Measurements from ENCODE around the gene DGCR2. TPM values are rescaled to one million over a fixed set of nuclear protein-coding genes. Genes with fewer than 3 reads are reported as not detected.
A peak's percentile ranks its signal among the peaks of the same experiment; 100 is the strongest.

Gene DGCR2
- total and polyA plus RNA-seq, 4 donors, result 61.5 to 123 (median 94.6) TPM

GRCh38 chr22:19121631-19122142 is 525 bp downstream of the DGCR2 start:
- Histone ChIP-seq H3K27me3 (ENCODE audit: control insufficient read depth, insufficient read depth, low read length) (no peaks in the 10 kb centered on the region), H3K27ac (ENCODE audit: low read depth, low read length) (peak overlapping the region; percentile 89), H3K9me3 (ENCODE audit: control insufficient read depth, insufficient read depth, low read length) (no peaks in the 10 kb centered on the region), H3K4me1 (ENCODE audit: control insufficient read depth, insufficient read depth, low read length) (peaks cover 42% of the 10 kb centered on the region), H3K36me3 (ENCODE audit: control insufficient read depth, insufficient read depth, low read length) (peaks cover 14% of the 10 kb centered on the region), H3K4me3 (ENCODE audit: low read depth, low read length) (peak overlapping the region; percentile 80)
- WGBS (ENCODE audit: insufficient coverage), result 0% methylated on average over 47 of the region's 47 CpGs
- peak in 2 of 6 donors; percentile 60 to 63 for DNase-seq (ENCODE audit: low read depth in 4 of 6, low spot score in 6 of 6)

- 7% methylated on average over 15 of the region's 23 CpGs for WGBS (ENCODE audit: insufficient coverage)
- no peak for DNase-seq (ENCODE audit: low read depth in 4 of 6, low spot score in 6 of 6)
- peaks cover 48% of the 10 kb centered on the region for H3K4me1 ChIP-seq (ENCODE audit: control insufficient read depth, insufficient read depth, low read length)
These were observed 1.2 kb downstream of the DGCR2 start for GRCh38 chr22:19120829-19121630.

GRCh38 chr22:19119949-19120348 is 2.3 kb downstream of the DGCR2 start:
- no peak for DNase-seq (ENCODE audit: low read depth in 4 of 6, low spot score in 6 of 6)
- 82% methylated on average over 5 of the region's 8 CpGs for WGBS (ENCODE audit: insufficient coverage)

More at GRCh38 chr22:19120829-19121630, 1.2 kb downstream of the DGCR2 start:
- Histone ChIP-seq H3K36me3 (ENCODE audit: control insufficient read depth, insufficient read depth, low read length) (peaks cover 14% of the 10 kb centered on the region), H3K4me3 (ENCODE audit: low read depth, low read length) (peak overlapping the region; percentile 80), H3K27ac (ENCODE audit: low read depth, low read length) (no peak overlapping the region), H3K9me3 (ENCODE audit: control insufficient read depth, insufficient read depth, low read length) (no peaks in the 10 kb centered on the region), H3K27me3 (ENCODE audit: control insufficient read depth, insufficient read depth, low read length) (no peaks in the 10 kb centered on the region)

GRCh38 chr22:19118329-19118880 is 3.8 kb downstream of the DGCR2 start:
- peaks cover 63% of the 10 kb centered on the region for H3K4me1 ChIP-seq (ENCODE audit: control insufficient read depth, insufficient read depth, low read length)
- no peak overlapping the region for H3K27ac ChIP-seq (ENCODE audit: low read depth, low read length)
- H3K27me3 ChIP-seq (ENCODE audit: control insufficient read depth, insufficient read depth, low read length), result no peaks in the 10 kb centered on the region

More at GRCh38 chr22:19119949-19120348, 2.3 kb downstream of the DGCR2 start:
- Histone ChIP-seq H3K4me1 (ENCODE audit: control insufficient read depth, insufficient read depth, low read length) (peaks cover 54% of the 10 kb centered on the region), H3K9me3 (ENCODE audit: control insufficient read depth, insufficient read depth, low read length) (no peaks in the 10 kb centered on the region), H3K36me3 (ENCODE audit: control insufficient read depth, insufficient read depth, low read length) (peaks cover 19% of the 10 kb centered on the region), H3K4me3 (ENCODE audit: low read depth, low read length) (no peak overlapping the region), H3K27ac (ENCODE audit: low read depth, low read length) (no peak overlapping the region), H3K27me3 (ENCODE audit: control insufficient read depth, insufficient read depth, low read length) (no peaks in the 10 kb centered on the region)

GRCh38 chr22:19117111-19117512 is 5.1 kb downstream of the DGCR2 start:
- Histone ChIP-seq H3K4me1 (ENCODE audit: control insufficient read depth, insufficient read depth, low read length) (peaks cover 56% of the 10 kb centered on the region), H3K27ac (ENCODE audit: low read depth, low read length) (no peak overlapping the region)

More at GRCh38 chr22:19118329-19118880, 3.8 kb downstream of the DGCR2 start:
- no peak for DNase-seq (ENCODE audit: low read depth in 4 of 6, low spot score in 6 of 6)
- H3K9me3 ChIP-seq (ENCODE audit: control insufficient read depth, insufficient read depth, low read length), result no peaks in the 10 kb centered on the region
- H3K4me3 ChIP-seq (ENCODE audit: low read depth, low read length), result no peak overlapping the region
- peaks cover 21% of the 10 kb centered on the region for H3K36me3 ChIP-seq (ENCODE audit: control insufficient read depth, insufficient read depth, low read length)
- 90% methylated on average over 2 of the region's 4 CpGs for WGBS (ENCODE audit: insufficient coverage)

GRCh38 chr22:19115628-19116027 is 6.6 kb downstream of the DGCR2 start:
- H3K4me1 ChIP-seq (ENCODE audit: control insufficient read depth, insufficient read depth, low read length), result peaks cover 52% of the 10 kb centered on the region
- no peak overlapping the region for H3K27ac ChIP-seq (ENCODE audit: low read depth, low read length)
- no peaks in the 10 kb centered on the region for H3K9me3 ChIP-seq (ENCODE audit: control insufficient read depth, insufficient read depth, low read length)
- no peak for DNase-seq (ENCODE audit: low read depth in 4 of 6, low spot score in 6 of 6)
- 53% methylated on average over 3 of the region's 4 CpGs for WGBS (ENCODE audit: insufficient coverage)
- H3K36me3 ChIP-seq (ENCODE audit: control insufficient read depth, insufficient read depth, low read length), result peaks cover 21% of the 10 kb centered on the region
- no peak overlapping the region for H3K4me3 ChIP-seq (ENCODE audit: low read depth, low read length)
- no peaks in the 10 kb centered on the region for H3K27me3 ChIP-seq (ENCODE audit: control insufficient read depth, insufficient read depth, low read length)

More at GRCh38 chr22:19117111-19117512, 5.1 kb downstream of the DGCR2 start:
- Histone ChIP-seq H3K4me3 (ENCODE audit: low read depth, low read length) (no peak overlapping the region), H3K36me3 (ENCODE audit: control insufficient read depth, insufficient read depth, low read length) (peaks cover 21% of the 10 kb centered on the region), H3K27me3 (ENCODE audit: control insufficient read depth, insufficient read depth, low read length) (no peaks in the 10 kb centered on the region), H3K9me3 (ENCODE audit: control insufficient read depth, insufficient read depth, low read length) (no peaks in the 10 kb centered on the region)
- DNase-seq (ENCODE audit: low read depth in 4 of 6, low spot score in 6 of 6), result no peak
- no CpG with 5 or more reads among the region's 9 CpGs for WGBS (ENCODE audit: insufficient coverage)

GRCh38 chr22:19114984-19115552 is 7.1 kb downstream of the DGCR2 start:
- peak in 2 of 6 donors; percentile 22 to 44 for DNase-seq (ENCODE audit: low read depth in 4 of 6, low spot score in 6 of 6)
- Histone ChIP-seq H3K27ac (ENCODE audit: low read depth, low read length) (no peak overlapping the region), H3K4me1 (ENCODE audit: control insufficient read depth, insufficient read depth, low read length) (peaks cover 46% of the 10 kb centered on the region)

GRCh38 chr22:19113429-19113828 is 8.8 kb downstream of the DGCR2 start:
- no peak overlapping the region for H3K27ac ChIP-seq (ENCODE audit: low read depth, low read length)
- H3K36me3 ChIP-seq (ENCODE audit: control insufficient read depth, insufficient read depth, low read length), result peaks cover 10% of the 10 kb centered on the region
- H3K27me3 ChIP-seq (ENCODE audit: control insufficient read depth, insufficient read depth, low read length), result no peaks in the 10 kb centered on the region
- no peak overlapping the region for H3K4me3 ChIP-seq (ENCODE audit: low read depth, low read length)
- H3K9me3 ChIP-seq (ENCODE audit: control insufficient read depth, insufficient read depth, low read length), result no peaks in the 10 kb centered on the region
- WGBS (ENCODE audit: insufficient coverage), result 90% methylated on average over 4 of the region's 5 CpGs
- no peak for DNase-seq (ENCODE audit: low read depth in 4 of 6, low spot score in 6 of 6)
- peaks cover 32% of the 10 kb centered on the region for H3K4me1 ChIP-seq (ENCODE audit: control insufficient read depth, insufficient read depth, low read length)

More at GRCh38 chr22:19114984-19115552, 7.1 kb downstream of the DGCR2 start:
- WGBS (ENCODE audit: insufficient coverage), result 55% methylated on average over 3 of the region's 4 CpGs
- no peaks in the 10 kb centered on the region for H3K27me3 ChIP-seq (ENCODE audit: control insufficient read depth, insufficient read depth, low read length)
- H3K9me3 ChIP-seq (ENCODE audit: control insufficient read depth, insufficient read depth, low read length), result no peaks in the 10 kb centered on the region
- no peak overlapping the region for H3K4me3 ChIP-seq (ENCODE audit: low read depth, low read length)
- H3K36me3 ChIP-seq (ENCODE audit: control insufficient read depth, insufficient read depth, low read length), result peaks cover 17% of the 10 kb centered on the region

GRCh38 chr22:19111584-19111983 is 10.6 kb downstream of the DGCR2 start:
- DNase-seq (ENCODE audit: low read depth in 4 of 6, low spot score in 6 of 6), result no peak
- Histone ChIP-seq H3K4me1 (ENCODE audit: control insufficient read depth, insufficient read depth, low read length) (peaks cover 33% of the 10 kb centered on the region), H3K9me3 (ENCODE audit: control insufficient read depth, insufficient read depth, low read length) (no peaks in the 10 kb centered on the region), H3K27ac (ENCODE audit: low read depth, low read length) (no peak overlapping the region), H3K4me3 (ENCODE audit: low read depth, low read length) (no peak overlapping the region), H3K36me3 (ENCODE audit: control insufficient read depth, insufficient read depth, low read length) (peaks cover 7% of the 10 kb centered on the region), H3K27me3 (ENCODE audit: control insufficient read depth, insufficient read depth, low read length) (no peaks in the 10 kb centered on the region)
- WGBS (ENCODE audit: insufficient coverage), result no CpG with 5 or more reads among the region's 3 CpGs
